Measurements from ENCODE around the gene ZNF416.

Gene ZNF416

DNA sequence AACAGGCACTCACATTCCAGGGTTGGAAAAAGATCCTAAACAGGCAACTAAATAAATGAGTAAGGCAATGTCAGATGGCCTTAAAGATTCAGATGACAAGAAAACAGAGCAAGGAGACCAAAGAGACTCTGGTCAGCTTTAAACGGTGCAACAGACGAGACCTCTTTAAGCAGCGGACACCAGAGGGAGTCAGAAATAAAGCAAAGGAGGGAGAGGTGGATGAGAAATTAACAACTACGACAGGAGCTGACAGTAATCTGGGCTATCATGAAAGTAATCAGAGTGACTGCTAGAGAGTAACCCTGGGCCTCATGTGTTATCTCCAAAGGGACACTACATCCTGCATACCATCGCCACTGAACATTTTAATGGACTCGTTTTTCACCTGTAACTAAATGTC is 20.2 kb downstream of the ZNF416 start:
- no peak for DNase-seq

DNA sequence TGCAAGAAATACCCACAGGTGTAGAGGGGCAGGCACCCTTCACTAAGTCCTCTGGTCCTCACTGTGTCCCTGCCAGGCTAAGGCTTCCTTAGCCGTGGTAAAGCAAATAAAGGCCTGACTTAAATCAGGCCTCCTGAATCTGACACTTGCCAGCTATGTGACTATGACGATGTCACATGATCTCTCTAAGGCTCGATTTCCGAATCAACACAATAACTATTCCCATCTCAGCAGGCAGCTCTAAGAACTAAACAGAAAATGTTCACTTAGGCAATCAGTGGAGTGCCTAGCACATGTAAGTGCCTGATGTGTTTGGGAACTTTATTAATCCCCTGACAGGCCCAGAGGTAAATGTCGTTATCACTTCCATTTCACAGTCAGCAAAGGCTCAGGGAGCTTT is 21.1 kb downstream of the ZNF416 start:
- no peak for DNase-seq

DNA sequence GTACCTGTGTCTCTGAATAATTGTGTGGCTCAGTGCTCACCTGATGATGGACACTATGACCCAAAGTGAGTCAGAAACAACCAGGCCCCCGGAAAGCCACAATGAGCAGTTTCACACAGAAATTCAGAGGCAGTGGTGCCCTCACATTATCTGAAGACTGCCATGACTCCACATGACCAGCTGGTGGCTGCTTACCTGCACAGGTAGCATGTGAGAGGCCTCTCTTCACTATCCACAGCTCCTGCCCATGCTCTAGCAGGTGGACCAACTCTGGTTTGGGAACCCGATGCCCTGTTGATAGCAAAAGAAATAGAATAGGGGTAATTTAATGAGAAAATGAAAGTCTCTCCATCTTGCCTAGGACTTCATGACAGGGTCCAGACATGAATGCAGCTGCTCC is 26.3 kb downstream of the ZNF416 start:
- no peak for DNase-seq

DNA sequence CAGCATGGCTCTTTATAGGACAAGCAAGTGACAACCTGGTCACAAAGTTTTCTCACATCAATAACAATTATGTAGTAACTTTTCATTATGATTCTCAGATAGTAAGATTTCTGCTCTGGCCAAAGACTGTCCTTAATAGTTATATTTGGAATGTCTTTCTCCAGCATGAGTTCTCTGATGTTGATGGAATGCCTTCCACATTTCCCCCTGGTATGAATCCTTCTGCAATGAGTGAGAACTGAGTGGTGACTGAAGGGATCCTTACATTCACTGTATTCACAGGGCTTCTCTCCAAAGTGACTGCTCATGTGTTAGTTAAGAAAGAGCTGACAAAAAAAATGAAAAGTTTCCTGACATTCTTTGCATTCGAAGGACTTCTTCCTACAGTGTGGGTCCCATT is 32.2 kb downstream of the ZNF416 start:
- DNase-seq = no peak

DNA sequence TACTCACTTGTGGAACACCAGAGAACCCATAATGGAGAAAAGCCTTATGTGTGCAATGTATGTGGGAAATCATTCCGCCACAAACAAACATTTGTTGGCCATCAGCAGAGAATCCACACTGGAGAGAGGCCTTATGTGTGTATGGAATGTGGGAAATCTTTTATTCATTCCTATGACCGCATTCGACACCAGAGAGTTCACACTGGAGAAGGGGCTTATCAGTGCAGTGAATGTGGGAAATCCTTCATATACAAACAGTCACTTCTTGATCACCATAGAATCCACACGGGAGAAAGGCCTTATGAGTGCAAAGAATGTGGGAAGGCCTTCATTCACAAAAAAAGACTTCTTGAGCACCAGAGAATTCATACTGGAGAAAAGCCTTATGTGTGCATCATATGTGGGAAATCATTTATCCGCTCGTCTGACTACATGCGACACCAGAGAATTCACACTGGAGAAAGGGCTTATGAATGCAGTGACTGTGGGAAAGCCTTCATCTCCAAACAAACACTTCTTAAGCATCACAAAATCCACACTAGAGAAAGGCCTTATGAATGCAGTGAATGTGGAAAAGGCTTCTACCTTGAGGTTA is 40.7 kb downstream of the ZNF416 start:
- DNase-seq = no peak

DNA sequence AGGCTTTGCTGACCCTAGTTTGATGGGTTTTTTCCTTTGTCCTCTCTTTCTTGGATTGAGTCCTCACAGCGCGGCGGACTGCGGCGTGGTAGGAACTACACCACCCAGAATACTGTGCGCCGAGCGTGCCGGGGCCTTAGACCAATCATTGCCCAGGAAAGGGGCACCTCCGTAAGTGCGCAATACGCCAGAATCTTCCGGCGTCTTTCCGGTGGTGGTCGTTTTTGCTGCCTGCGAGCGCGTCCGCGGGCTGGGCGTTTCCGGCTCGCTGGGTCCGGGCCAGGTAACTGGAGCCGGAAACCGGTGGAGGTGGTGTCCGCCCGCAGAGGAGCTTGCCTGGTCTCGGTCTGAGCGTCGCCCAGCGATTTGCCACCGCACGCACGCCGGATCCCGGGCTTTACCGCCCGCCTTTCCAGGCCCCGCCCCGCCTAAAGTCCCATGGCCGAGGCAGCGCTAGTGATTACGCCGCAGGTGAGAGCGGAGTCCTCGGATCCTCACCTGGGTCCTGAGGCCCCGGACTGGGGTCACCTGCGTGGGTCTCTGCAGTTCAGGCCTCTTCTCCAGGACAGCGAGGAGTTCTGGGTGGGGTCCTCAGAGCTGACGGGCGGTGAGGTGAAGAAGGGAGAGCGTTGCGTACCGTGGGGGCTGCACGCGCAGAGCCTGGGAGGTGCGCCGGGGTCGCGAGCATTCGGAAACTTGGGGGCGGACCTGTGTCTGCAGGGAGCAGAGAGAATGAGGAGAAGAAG is 51.4 kb downstream of the ZNF416 start, which contains the start of gene ZNF549:
Gene ZNF549 (plus strand): TSS at position 221 of the 746 bp plus-strand sequence. CDS start 218 bp downstream, at position 439.
- DNase-seq = peak; percentile 93

All from left hindlimb (tissue), 1 donor.